PC-3 (cell line): Measurements from ENCODE around the gene GIGYF1. TPM values are rescaled to one million over a fixed set of nuclear protein-coding genes. Genes with fewer than 3 reads are reported as not detected.

Experiments
- ATAC-seq: fragments of 200-7000 bp; cut with Tn5 transposase; 2 replicates; pipeline ENCODE4 v1.9.1; 2020; ENCODE audit warnings: mild to moderate bottlenecking, moderate library complexity
- BruUV-seq: library from RNA; stranded (reverse); fragments of 400-500 nt; replicated peaks from 2 replicates; lab custom pipeline; 2021; lab: Mats Ljungman, UMichigan
- CTCF ChIA-PET: fragments of 300-600 bp; sonication (Branson Sonifier 250); formaldehyde crosslinking; loops from one replicate; lab custom pipeline; 2022; ENCODE audit warnings: antibody characterized with exemption; lab: Charles Lee
- POLR2A ChIA-PET: fragments of 300-600 bp; sonication (Branson Sonifier 250); formaldehyde crosslinking; loops from one replicate; lab custom pipeline; 2022; ENCODE audit warnings: antibody characterized with exemption; ENCODE audit not compliant: unreplicated experiment; lab: Charles Lee
- DNase-seq: peaks from one replicate; pipeline ENCODE4 v3.0.0-alpha.2; 2015
- H2AFZ ChIP-seq: fragments of 300-600 bp; sonication (generic); 2 replicates; pipeline ENCODE4 v1.6.0; 2016; ENCODE audit warnings: antibody characterized with exemption, low read length
- H3F3A ChIP-seq: fragments of 300-600 bp; sonication (generic); one replicate; pipeline ENCODE4 v1.6.0; 2017; ENCODE audit warnings: antibody characterized with exemption, low read length, control low read depth, mild to moderate bottlenecking; ENCODE audit not compliant: unreplicated experiment
- H3K27ac ChIP-seq: fragments of 300-600 bp; sonication (generic); 2 replicates; pipeline ENCODE4 v1.5.1; 2016; ENCODE audit warnings: mild to moderate bottlenecking, low read length
- H3K27me3 ChIP-seq: fragments of 300-600 bp; sonication (generic); 2 replicates; pipeline ENCODE4 v1.6.1; 2016; ENCODE audit warnings: low read length, mixed read lengths
- H3K36me3 ChIP-seq: fragments of 300-600 bp; sonication (generic); 2 replicates; pipeline ENCODE4 v1.6.1; 2016; ENCODE audit warnings: low read depth, mixed run types, low read length, mixed read lengths
- H3K4me1 ChIP-seq: fragments of 300-600 bp; sonication (generic); 2 replicates; pipeline ENCODE4 v1.5.1; 2016; ENCODE audit warnings: low read length; ENCODE audit not compliant: insufficient read depth
- H3K4me2 ChIP-seq: fragments of 300-600 bp; sonication (generic); 2 replicates; pipeline ENCODE4 v1.6.0; 2016; ENCODE audit warnings: low read length
- H3K4me3 ChIP-seq: fragments of 300-600 bp; sonication (generic); 2 replicates; pipeline ENCODE4 v1.5.1; 2016; ENCODE audit warnings: mild to moderate bottlenecking, low read length, mixed read lengths
- H3K79me2 ChIP-seq: fragments of 300-600 bp; sonication (generic); 2 replicates; pipeline ENCODE4 v1.6.1; 2017; ENCODE audit warnings: low read length, mixed read lengths
- H3K9ac ChIP-seq: fragments of 300-600 bp; sonication (generic); 2 replicates; pipeline ENCODE4 v1.6.0; 2016; ENCODE audit warnings: mild to moderate bottlenecking, low read length
- H3K9me2 ChIP-seq: fragments of 300-600 bp; sonication (generic); replicated peaks from 2 replicates; pipeline ENCODE4 v1.6.1; 2016; ENCODE audit warnings: mixed run types, low read length, mixed read lengths
- H3K9me3 ChIP-seq: fragments of 300-600 bp; sonication (generic); 2 replicates; pipeline ENCODE4 v1.6.1; 2016; ENCODE audit warnings: low read length, mixed read lengths
- H4K20me1 ChIP-seq: fragments of 300-600 bp; sonication (generic); 2 replicates; pipeline ENCODE4 v1.6.1; 2016; ENCODE audit warnings: low read length, mixed read lengths
- CTCF ChIP-seq: fragments of 300-600 bp; sonication (generic); conservative IDR thresholded peaks from 2 replicates; pipeline ENCODE4 v1.5.1; 2017; ENCODE audit warnings: antibody characterized with exemption, low read depth, mild to moderate bottlenecking, low read length
- EZH2 ChIP-seq: fragments of 300-600 bp; sonication (generic); IDR thresholded peaks from one replicate; pipeline ENCODE4 v1.6.1; 2017; ENCODE audit warnings: antibody characterized with exemption, mild to moderate bottlenecking, low read length; ENCODE audit not compliant: unreplicated experiment
- EZH2phosphoT487 ChIP-seq: fragments of 300-600 bp; sonication (generic); IDR thresholded peaks from 2 replicates; pipeline ENCODE4 v1.6.1; 2018; ENCODE audit warnings: mild to moderate bottlenecking, antibody characterized with exemption, low read length, borderline replicate concordance
- intact Hi-C: fragments of 100-400 bp; cut with micrococcal nuclease; formaldehyde crosslinking; loops from 2 replicates; pipeline ENCODE4 v1.9.0; 2023
- total RNA-seq: library from RNA; depleted of rRNA; stranded (reverse); fragments of >200 nt; gene quantifications from 2 replicates; pipeline ENCODE4 v1.2.3, GENCODE V29; 2014

Gene GIGYF1
- total RNA-seq, 1 experiment from 2014 or later: 26.6 TPM

GRCh38 chr7:100686822-100687211 lies 7.2 kb downstream of the GIGYF1 start:
- ChIA-PET POLR2A (no interaction called here), CTCF (no interaction called here)
- H4K20me1 ChIP-seq: peaks cover 5% of the 10 kb centered on the region
- no peak overlapping the region for H3K4me3 ChIP-seq
- no peak overlapping the region for H3K4me2 ChIP-seq
- peaks cover 35% of the 10 kb centered on the region for H3K79me2 ChIP-seq
- no TSS peak for BruUV-seq
- H3K9me2 ChIP-seq: no peaks in the 10 kb centered on the region
- no peak for TF ChIP-seq EZH2
- TF ChIP-seq EZH2phosphoT487: no peak
- TF ChIP-seq CTCF: no peak
- no peak for DNase-seq
- ATAC-seq: no peak
- H3K9ac ChIP-seq: no peak overlapping the region
- H3K27ac ChIP-seq: no peak overlapping the region
- peaks cover 1% of the 10 kb centered on the region for H3K4me1 ChIP-seq
- peaks cover 9% of the 10 kb centered on the region for H3K36me3 ChIP-seq
- H2AFZ ChIP-seq: no peak overlapping the region
- intact Hi-C loops: no loop called here
- H3F3A ChIP-seq: no peaks in the 10 kb centered on the region
- H3K27me3 ChIP-seq: no peaks in the 10 kb centered on the region
- no peaks in the 10 kb centered on the region for H3K9me3 ChIP-seq

- ChIA-PET POLR2A (no interaction called here), CTCF (no interaction called here)
These were observed 7.7 kb downstream of the GIGYF1 start for GRCh38 chr7:100686201-100686821.

More at GRCh38 chr7:100686201-100686821, 7.7 kb downstream of the GIGYF1 start:
- Histone ChIP-seq H3K9ac (no peak overlapping the region), H3F3A (no peaks in the 10 kb centered on the region), H3K4me1 (no peaks in the 10 kb centered on the region; the same call in 1 of the 2 replicates), H3K27ac (no peak overlapping the region), H2AFZ (no peak overlapping the region), H3K36me3 (peaks cover 14% of the 10 kb centered on the region), H3K9me3 (no peaks in the 10 kb centered on the region), H3K4me3 (no peak overlapping the region), H4K20me1 (peaks cover 5% of the 10 kb centered on the region), H3K79me2 (peaks cover 30% of the 10 kb centered on the region), H3K9me2 (no peaks in the 10 kb centered on the region), H3K4me2 (no peak overlapping the region), H3K27me3 (no peaks in the 10 kb centered on the region)
- BruUV-seq: no TSS peak
- intact Hi-C loops: no loop called here
- DNase-seq (no peak), ATAC-seq (no peak)
- TF ChIP-seq CTCF: no peak
- no peak for TF ChIP-seq EZH2
- TF ChIP-seq EZH2phosphoT487: no peak
